K562 (cell line): ENCODE measurements around the gene UBE2N. TPM values are rescaled to one million over a fixed set of nuclear protein-coding genes. Genes with fewer than 3 reads are reported as not detected.

Experiments used
- ARHGAP35 ChIP-seq: fragments of 450-650 bp; IDR thresholded peaks from 2 replicates; pipeline ENCODE4 v1.6.1; 2018; ENCODE audit not compliant: partially characterized antibody
- BCL6 ChIP-seq: fragments of 250-450 bp; sonication (Bioruptor Pico); IDR thresholded peaks from 2 replicates; pipeline ENCODE4 v1.4.0; 2020
- BHLHE40 ChIP-seq: IDR thresholded peaks from 2 replicates; pipeline ENCODE4 v1.6.1; 2011; ENCODE audit warnings: low read length, improper control_type of control experiment
- ELF2 ChIP-seq: fragments of 250-450 bp; sonication (Bioruptor Pico); IDR thresholded peaks from 2 replicates; pipeline ENCODE4 v1.5.0; 2021; ENCODE audit warnings: mild to moderate bottlenecking
- FUS ChIP-seq: fragments of 200-400 bp; formaldehyde crosslinking; optimal IDR thresholded peaks from 2 replicates; pipeline ENCODE3; 2017; ENCODE audit warnings: low read depth, low read length
- NR2C1 ChIP-seq, 2 experiments: fragments of 450-650 bp; IDR thresholded peaks; 2 replicates each; pipeline ENCODE4 v1.6.1; 2017; ENCODE audit warnings: mild to moderate bottlenecking in 2 of 2, antibody characterized with exemption in 1 of 2, inconsistent platforms in 1 of 2, missing compliant biosample characterization in 1 of 2, missing genetic modification characterization in 1 of 2
- ZNF239 ChIP-seq: fragments of 250-450 bp; sonication (Bioruptor Pico); IDR thresholded peaks from 2 replicates; pipeline ENCODE4 v1.4.0; 2020; ENCODE audit warnings: mild to moderate bottlenecking
- ZNF583 ChIP-seq: fragments of 250-450 bp; sonication (Bioruptor Pico); IDR thresholded peaks from 2 replicates; pipeline ENCODE4 v1.4.0; 2020
- ZNF589 ChIP-seq: fragments of 200-800 bp; sonication (Bioruptor generic); IDR thresholded peaks from 2 replicates; pipeline ENCODE4 v1.6.1; 2016; ENCODE audit warnings: low read depth, missing genetic modification characterization, missing compliant biosample characterization
- ZNF830 ChIP-seq: fragments of 250-450 bp; sonication (Bioruptor Pico); IDR thresholded peaks from 2 replicates; pipeline ENCODE4 v1.5.0; 2021; ENCODE audit warnings: mild to moderate bottlenecking
- ZZZ3 ChIP-seq: fragments of 450-650 bp; IDR thresholded peaks from 2 replicates; pipeline ENCODE4 v1.6.1; 2016; ENCODE audit warnings: antibody characterized with exemption, mild to moderate bottlenecking, moderate library complexity
- polyA plus RNA-seq, 8 experiments: library from polyadenylated mRNA; depleted of rRNA in 4 of 8; stranded (reverse) in 5 of 8; unstranded in 3 of 8; fragments of >200 nt; fragmentation: Nextera tagmentation in 2 of 8; fragmentation: Illumina TruSeq in 1 of 8; extraction: Ambion mirVana in 2 of 8; extraction: Trizol in 1 of 8; gene quantifications; 2 replicates each; pipeline versions ENCODE4 v1.2.1 to v1.2.3, GENCODE V29; 2011 to 2014; ENCODE audit warnings: inconsistent platforms in 1 of 8, missing spikeins in 1 of 8
- total RNA-seq, 7 experiments: library from RNA; depleted of rRNA in 6 of 7; stranded (reverse); fragments of >200 nt in 6 of 7; fragmentation: Illumina TruSeq in 2 of 7; extraction: Trizol in 2 of 7; gene quantifications; 2 replicates each; pipeline versions ENCODE4 v1.2.1 to v1.2.3, GENCODE V29; 2011 to 2021; ENCODE audit warnings: low replicate concordance in 1 of 7
- TF ChIP-seq, protein P1 (sequence below): fragments of 250-450 bp; sonication (Bioruptor Pico); IDR thresholded peaks from 2 replicates; pipeline ENCODE4 v1.8.0; 2022; ENCODE audit warnings: inconsistent platforms
- TF ChIP-seq, protein P2 (sequence below): fragments of 250-450 bp; sonication (Bioruptor Pico); IDR thresholded peaks from 2 replicates; pipeline ENCODE4 v1.4.0; 2020
- TF ChIP-seq, protein P3 (sequence below): fragments of 150-350 bp; IDR thresholded peaks from 2 replicates; pipeline ENCODE4 v1.6.1; 2014; ENCODE audit warnings: low read depth, mild to moderate bottlenecking, low read length, borderline replicate concordance
- TF ChIP-seq, protein P4 (sequence below): sonication (generic); formaldehyde crosslinking; IDR thresholded peaks from 2 replicates; pipeline ENCODE4 v1.8.0; 2022; ENCODE audit warnings: mild to moderate bottlenecking, missing genetic modification reagents
- TF ChIP-seq, protein P5 (sequence below), 2 experiments: fragments of 150-350 bp in 1 of 2; IDR thresholded peaks; 2 replicates each; pipeline ENCODE4 v1.6.1; 2012 to 2016; ENCODE audit warnings: low read depth in 2 of 2, low read length in 2 of 2, mild to moderate bottlenecking in 1 of 2, moderate library complexity in 1 of 2

The UBE2N gene
- total and polyA plus RNA-seq, 9 of the 15 experiments (the other 6 are each of a cell fraction or from before 2014, with no cell fraction given) = 189 to 826 (median 260) TPM

DNA sequence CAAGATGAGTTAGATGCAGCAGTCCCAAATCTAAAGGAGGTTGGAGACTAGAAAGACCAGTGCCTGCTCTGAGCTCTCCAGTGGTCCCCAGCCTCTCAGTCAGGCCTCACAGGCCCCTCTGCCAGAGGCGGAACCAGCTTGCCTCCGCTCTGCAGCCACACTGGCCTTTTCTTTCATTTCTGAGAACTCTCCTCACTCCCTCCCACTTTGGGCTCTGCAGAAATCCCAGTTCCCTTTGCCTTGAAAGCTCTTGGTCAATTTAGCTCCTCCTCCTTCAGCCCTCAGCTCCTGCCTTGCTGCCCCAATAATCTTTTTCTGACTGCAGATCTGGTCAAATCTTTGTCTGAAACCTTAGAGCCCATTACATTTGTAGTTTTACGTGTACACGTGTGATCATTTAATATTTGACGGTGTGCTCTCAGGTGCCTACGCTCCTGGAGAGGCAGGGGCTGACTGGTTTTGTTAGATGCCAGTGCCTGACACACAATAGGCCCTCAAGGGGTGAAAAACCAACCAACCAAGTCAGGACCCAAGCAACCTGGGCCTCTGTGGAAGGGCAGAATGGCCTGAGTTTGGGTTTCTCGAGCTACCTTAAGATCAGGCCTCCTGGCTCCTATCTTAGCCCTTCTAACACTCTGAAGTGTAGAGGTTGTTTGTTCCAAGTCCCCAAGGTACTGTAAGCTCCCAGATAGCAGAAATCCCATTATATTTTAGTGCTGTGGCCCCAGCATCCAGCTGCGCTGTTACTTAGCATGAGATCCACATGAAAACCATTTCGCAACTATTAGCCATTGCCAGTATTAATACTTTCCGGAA lies 65.1 kb downstream of the UBE2N start (continued):
- TF ChIP-seq, protein P1, sequence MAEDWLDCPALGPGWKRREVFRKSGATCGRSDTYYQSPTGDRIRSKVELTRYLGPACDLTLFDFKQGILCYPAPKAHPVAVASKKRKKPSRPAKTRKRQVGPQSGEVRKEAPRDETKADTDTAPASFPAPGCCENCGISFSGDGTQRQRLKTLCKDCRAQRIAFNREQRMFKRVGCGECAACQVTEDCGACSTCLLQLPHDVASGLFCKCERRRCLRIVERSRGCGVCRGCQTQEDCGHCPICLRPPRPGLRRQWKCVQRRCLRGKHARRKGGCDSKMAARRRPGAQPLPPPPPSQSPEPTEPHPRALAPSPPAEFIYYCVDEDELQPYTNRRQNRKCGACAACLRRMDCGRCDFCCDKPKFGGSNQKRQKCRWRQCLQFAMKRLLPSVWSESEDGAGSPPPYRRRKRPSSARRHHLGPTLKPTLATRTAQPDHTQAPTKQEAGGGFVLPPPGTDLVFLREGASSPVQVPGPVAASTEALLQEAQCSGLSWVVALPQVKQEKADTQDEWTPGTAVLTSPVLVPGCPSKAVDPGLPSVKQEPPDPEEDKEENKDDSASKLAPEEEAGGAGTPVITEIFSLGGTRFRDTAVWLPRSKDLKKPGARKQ = no peak
- TF ChIP-seq ZNF589 (no peak), ARHGAP35 (no peak), BHLHE40 (no peak), NR2C1 (IDR thresholded peaks at IDR 0.05) (no peak), NR2C1 (tag; IDR thresholded peaks at IDR 0.05) (no peak), BCL6 (CRISPR knock-in tag) (no peak), ZNF239 (CRISPR knock-in tag) (no peak), ELF2 (no peak), ZNF830 (CRISPR knock-in tag) (no peak), FUS (no peak), ZNF583 (CRISPR knock-in tag) (no peak), ZZZ3 (no peak)
- TF ChIP-seq, protein P2, sequence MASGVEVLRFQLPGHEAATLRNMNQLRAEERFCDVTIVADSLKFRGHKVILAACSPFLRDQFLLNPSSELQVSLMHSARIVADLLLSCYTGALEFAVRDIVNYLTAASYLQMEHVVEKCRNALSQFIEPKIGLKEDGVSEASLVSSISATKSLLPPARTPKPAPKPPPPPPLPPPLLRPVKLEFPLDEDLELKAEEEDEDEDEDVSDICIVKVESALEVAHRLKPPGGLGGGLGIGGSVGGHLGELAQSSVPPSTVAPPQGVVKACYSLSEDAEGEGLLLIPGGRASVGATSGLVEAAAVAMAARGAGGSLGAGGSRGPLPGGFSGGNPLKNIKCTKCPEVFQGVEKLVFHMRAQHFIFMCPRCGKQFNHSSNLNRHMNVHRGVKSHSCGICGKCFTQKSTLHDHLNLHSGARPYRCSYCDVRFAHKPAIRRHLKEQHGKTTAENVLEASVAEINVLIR (CRISPR knock-in tag) = no peak
- TF ChIP-seq, protein P3, sequence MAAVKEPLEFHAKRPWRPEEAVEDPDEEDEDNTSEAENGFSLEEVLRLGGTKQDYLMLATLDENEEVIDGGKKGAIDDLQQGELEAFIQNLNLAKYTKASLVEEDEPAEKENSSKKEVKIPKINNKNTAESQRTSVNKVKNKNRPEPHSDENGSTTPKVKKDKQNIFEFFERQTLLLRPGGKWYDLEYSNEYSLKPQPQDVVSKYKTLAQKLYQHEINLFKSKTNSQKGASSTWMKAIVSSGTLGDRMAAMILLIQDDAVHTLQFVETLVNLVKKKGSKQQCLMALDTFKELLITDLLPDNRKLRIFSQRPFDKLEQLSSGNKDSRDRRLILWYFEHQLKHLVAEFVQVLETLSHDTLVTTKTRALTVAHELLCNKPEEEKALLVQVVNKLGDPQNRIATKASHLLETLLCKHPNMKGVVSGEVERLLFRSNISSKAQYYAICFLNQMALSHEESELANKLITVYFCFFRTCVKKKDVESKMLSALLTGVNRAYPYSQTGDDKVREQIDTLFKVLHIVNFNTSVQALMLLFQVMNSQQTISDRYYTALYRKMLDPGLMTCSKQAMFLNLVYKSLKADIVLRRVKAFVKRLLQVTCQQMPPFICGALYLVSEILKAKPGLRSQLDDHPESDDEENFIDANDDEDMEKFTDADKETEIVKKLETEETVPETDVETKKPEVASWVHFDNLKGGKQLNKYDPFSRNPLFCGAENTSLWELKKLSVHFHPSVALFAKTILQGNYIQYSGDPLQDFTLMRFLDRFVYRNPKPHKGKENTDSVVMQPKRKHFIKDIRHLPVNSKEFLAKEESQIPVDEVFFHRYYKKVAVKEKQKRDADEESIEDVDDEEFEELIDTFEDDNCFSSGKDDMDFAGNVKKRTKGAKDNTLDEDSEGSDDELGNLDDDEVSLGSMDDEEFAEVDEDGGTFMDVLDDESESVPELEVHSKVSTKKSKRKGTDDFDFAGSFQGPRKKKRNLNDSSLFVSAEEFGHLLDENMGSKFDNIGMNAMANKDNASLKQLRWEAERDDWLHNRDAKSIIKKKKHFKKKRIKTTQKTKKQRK = no peak
- TF ChIP-seq, protein P4, sequence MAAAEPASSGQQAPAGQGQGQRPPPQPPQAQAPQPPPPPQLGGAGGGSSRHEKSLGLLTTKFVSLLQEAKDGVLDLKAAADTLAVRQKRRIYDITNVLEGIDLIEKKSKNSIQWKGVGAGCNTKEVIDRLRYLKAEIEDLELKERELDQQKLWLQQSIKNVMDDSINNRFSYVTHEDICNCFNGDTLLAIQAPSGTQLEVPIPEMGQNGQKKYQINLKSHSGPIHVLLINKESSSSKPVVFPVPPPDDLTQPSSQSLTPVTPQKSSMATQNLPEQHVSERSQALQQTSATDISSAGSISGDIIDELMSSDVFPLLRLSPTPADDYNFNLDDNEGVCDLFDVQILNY = no peak
- TF ChIP-seq, protein P5, sequence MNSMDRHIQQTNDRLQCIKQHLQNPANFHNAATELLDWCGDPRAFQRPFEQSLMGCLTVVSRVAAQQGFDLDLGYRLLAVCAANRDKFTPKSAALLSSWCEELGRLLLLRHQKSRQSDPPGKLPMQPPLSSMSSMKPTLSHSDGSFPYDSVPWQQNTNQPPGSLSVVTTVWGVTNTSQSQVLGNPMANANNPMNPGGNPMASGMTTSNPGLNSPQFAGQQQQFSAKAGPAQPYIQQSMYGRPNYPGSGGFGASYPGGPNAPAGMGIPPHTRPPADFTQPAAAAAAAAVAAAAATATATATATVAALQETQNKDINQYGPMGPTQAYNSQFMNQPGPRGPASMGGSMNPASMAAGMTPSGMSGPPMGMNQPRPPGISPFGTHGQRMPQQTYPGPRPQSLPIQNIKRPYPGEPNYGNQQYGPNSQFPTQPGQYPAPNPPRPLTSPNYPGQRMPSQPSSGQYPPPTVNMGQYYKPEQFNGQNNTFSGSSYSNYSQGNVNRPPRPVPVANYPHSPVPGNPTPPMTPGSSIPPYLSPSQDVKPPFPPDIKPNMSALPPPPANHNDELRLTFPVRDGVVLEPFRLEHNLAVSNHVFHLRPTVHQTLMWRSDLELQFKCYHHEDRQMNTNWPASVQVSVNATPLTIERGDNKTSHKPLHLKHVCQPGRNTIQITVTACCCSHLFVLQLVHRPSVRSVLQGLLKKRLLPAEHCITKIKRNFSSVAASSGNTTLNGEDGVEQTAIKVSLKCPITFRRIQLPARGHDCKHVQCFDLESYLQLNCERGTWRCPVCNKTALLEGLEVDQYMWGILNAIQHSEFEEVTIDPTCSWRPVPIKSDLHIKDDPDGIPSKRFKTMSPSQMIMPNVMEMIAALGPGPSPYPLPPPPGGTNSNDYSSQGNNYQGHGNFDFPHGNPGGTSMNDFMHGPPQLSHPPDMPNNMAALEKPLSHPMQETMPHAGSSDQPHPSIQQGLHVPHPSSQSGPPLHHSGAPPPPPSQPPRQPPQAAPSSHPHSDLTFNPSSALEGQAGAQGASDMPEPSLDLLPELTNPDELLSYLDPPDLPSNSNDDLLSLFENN (IDR thresholded peaks at IDR 0.05; ENCODE audit: low read depth in 2 of 2, low read length in 2 of 2) = no peak
